NB4 (cell line): ENCODE results near the gene XCL1.

Experiments used
- DNase-seq: peaks from one replicate; pipeline ENCODE4 v3.0.0; 2010; ENCODE audit warnings: low read depth
- H3K4me3 ChIP-seq: one replicate; pipeline ENCODE4 v1.5.1; 2011; ENCODE audit warnings: mild to moderate bottlenecking, low read depth, low read length, moderate library complexity
- CTCF ChIP-seq: IDR thresholded peaks from one replicate; pipeline ENCODE4 v1.5.1; 2012; ENCODE audit warnings: low read depth, low read length
- MYC ChIP-seq: IDR thresholded peaks from 2 replicates; pipeline ENCODE4 v1.6.1; 2011; ENCODE audit warnings: low read depth, low read length
- POLR2A ChIP-seq: IDR thresholded peaks from 2 replicates; pipeline ENCODE4 v1.6.1; 2011; ENCODE audit warnings: mild to moderate bottlenecking; ENCODE audit not compliant: insufficient read length; ENCODE audit errors: extremely low read depth
- TF ChIP-seq, protein P1 (sequence below): IDR thresholded peaks from 2 replicates; pipeline ENCODE4 v1.6.1; 2011; ENCODE audit warnings: low read depth, low read length

The XCL1 gene

DNA sequence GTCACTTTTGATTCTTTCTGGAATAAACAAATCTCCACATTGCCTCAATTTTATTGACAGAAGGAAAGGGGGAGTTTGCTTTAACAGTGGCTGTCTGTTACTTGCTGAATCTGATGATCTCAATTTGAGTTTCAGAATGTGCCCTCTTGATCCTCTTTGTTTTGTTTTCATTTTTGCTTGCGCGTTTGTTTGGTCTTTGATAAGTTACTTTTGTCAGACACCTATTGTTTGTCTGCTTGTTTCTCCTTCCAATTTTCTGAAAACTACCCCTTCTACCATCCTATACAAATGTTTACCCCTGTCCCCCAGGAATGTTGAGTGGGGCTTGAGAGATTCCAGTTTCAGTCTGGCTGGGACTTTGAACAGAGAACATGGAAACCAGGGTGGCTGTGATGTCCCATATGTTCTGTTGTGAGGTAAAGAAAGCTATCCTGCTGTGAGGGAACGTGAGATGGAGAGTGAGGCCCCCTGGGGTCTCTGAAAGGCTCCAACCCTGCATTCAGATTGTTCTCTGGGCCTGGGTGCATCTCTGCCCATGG is 20.8 kb upstream of the XCL1 start:
- TF ChIP-seq, protein P1, sequence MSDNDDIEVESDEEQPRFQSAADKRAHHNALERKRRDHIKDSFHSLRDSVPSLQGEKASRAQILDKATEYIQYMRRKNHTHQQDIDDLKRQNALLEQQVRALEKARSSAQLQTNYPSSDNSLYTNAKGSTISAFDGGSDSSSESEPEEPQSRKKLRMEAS = no peak
- TF ChIP-seq MYC (no peak), POLR2A (no peak), CTCF (no peak)
- DNase-seq = no peak
- H3K4me3 ChIP-seq = no peak overlapping the region

DNA sequence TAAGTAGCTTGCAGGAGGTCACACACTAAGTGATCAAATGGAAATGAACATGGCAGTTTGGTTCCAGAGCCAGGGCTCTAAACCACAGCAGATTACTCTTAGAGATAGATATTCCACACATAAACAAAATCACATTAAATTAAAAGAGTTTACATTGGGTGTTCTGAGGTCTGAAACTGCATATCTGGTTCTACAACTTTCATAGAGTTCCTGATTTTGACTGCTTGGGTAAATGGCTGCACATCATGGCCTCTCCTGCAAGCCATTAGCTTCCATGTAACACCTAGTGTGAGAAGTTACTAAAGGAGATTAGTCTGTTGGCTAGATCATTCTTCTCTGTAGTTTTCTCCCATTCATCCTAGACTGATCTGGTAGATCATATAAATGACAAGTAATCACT is 19.8 kb upstream of the XCL1 start:
- no peak for TF ChIP-seq MYC
- no peak for TF ChIP-seq CTCF
- no peak for TF ChIP-seq POLR2A
- TF ChIP-seq, protein P1 = no peak
- DNase-seq = no peak
- H3K4me3 ChIP-seq = no peak overlapping the region

DNA sequence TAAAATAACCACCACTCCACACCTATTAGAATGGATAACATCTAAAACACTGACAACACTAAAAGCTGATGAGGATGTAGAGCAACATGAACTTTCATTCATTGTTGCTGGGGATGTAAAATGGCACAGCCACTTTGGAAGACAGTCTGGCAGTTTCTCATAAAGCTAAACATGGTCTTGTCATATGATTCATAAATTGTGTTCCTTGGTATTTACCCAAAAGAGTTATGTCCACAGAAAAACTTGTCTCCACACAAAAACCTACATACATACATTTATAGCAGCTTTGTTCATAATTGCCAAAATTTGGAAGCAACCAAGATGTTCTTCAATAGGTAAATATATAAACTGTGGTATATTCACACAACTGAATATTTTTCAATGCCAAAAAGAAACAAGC is 16.0 kb upstream of the XCL1 start:
- DNase-seq = no peak
- no peak overlapping the region for H3K4me3 ChIP-seq
- TF ChIP-seq POLR2A = no peak
- TF ChIP-seq MYC = no peak
- no peak for TF ChIP-seq CTCF
- TF ChIP-seq, protein P1 = no peak

- TF ChIP-seq MYC (no peak), POLR2A (no peak), CTCF (no peak)
- TF ChIP-seq, protein P1 = no peak
- no peak overlapping the region for H3K4me3 ChIP-seq
- no peak for DNase-seq
Observed at GRCh38 chr1:168561989-168562388, 14.4 kb upstream of the XCL1 start.

DNA sequence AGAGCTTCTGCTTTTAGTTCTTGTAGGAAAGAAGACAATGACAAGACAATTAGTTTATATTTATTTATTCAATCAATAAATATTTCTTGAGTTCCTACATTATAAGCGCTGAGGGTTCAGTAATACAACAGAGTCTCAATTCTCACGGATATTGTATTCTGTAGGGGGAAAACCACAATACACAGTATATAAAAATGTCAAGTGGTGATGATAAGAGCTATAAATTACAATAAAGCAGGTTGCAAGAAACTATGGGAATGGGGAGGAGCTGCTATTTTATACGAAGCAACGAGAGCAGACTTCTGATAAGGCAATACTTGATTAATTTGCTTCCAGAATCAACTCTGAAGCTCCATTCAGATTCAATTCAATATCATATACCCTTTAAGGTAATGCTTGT is 10.6 kb upstream of the XCL1 start:
- no peak for DNase-seq
- no peak overlapping the region for H3K4me3 ChIP-seq
- TF ChIP-seq MYC (no peak), POLR2A (no peak), CTCF (no peak)
- TF ChIP-seq, protein P1 = no peak
